Progenitor cell of endocrine pancreas (in vitro differentiated cells): ENCODE measurements around the gene LY6G6D. TPM values are rescaled to one million over a fixed set of nuclear protein-coding genes. Genes with fewer than 3 reads are reported as not detected.

ENCODE experiments used
- DNase-seq: peaks from one replicate; pipeline ENCODE4 v3.0.0; 2021; ENCODE audit warnings: low spot score; ENCODE audit not compliant: unreplicated experiment
- H3K27ac Mint-ChIP-seq: 2 replicates; pipeline ENCODE4 v1.8.0; 2021; ENCODE audit warnings: mild to moderate bottlenecking, moderate library complexity, mixed read lengths
- H3K27me3 Mint-ChIP-seq: 2 replicates; pipeline ENCODE4 v1.8.0; 2021; ENCODE audit warnings: mixed read lengths
- H3K36me3 Mint-ChIP-seq: 2 replicates; pipeline ENCODE4 v1.8.0; 2022; ENCODE audit warnings: mixed read lengths; ENCODE audit not compliant: insufficient read depth
- H3K4me1 Mint-ChIP-seq: 2 replicates; pipeline ENCODE4 v1.8.0; 2021; ENCODE audit warnings: low read depth, mixed read lengths
- H3K4me3 Mint-ChIP-seq: 2 replicates; pipeline ENCODE4 v1.8.0; 2021; ENCODE audit warnings: low read depth, mild to moderate bottlenecking, moderate library complexity, mixed read lengths
- H3K9me3 Mint-ChIP-seq: 2 replicates; pipeline ENCODE4 v1.8.0; 2021; ENCODE audit warnings: low read depth, mixed read lengths
- total RNA-seq: library from RNA; stranded (reverse); gene quantifications from 2 replicates; pipeline ENCODE4 v1.2.1, GENCODE V29; 2021
- TF ChIP-seq, protein P1 (sequence below): fragments of 200-600 bp; sonication (generic); IDR thresholded peaks from one replicate; pipeline ENCODE4 v1.5.0; 2021; ENCODE audit warnings: antibody characterized with exemption, mild to moderate bottlenecking; ENCODE audit not compliant: unreplicated experiment

LY6G6D gene
- total RNA-seq, 1 donor from 2014 or later: not detected

DNA sequence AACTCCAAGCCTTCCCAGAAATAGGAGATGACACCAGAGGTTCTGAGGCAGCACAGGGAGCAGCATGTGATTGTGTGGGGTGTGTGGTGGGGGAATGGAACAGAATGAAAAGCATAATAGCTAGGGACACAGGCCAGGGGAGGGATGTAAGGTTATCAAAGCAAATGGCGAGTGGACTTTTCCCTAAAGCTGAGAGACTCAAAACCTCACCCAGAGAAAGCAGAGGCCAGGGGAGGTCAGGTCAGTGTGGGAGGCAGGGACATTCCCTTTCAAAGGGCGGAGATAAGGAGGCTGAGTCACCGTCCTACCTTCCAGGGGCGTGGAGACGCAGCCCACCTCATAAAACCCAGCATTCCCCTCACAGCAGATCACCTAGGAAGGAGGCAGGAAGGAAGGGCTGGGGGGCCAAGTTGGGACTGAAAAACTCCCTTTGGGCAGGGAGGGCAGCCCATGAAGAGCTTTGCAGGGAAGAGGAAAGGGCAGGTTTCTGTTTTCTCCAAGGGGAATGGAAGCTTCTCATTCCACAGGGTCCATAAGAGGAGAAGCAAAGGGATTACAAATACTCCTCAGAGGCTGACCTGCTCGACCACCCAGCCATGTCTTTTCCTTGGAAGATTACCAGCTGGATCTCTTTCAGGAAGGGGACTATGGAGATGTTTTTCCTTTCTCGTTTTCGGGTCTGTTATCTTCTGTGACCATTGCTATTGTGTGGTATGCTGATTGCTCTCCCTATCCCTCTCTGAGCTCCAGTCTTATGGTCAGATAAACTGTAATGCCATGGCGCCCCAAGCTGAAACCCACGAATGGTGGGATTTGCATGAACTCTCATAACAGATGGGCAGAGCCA is 24.7 kb upstream of the LY6G6D start:
- Mint-ChIP-seq H3K4me3 (no peak overlapping the region), H3K9me3 (no peaks in the 10 kb centered on the region), H3K27me3 (no peaks in the 10 kb centered on the region), H3K36me3 (peaks cover 27% of the 10 kb centered on the region), H3K4me1 (peaks cover 11% of the 10 kb centered on the region), H3K27ac (peak overlapping the region; percentile 96)
- TF ChIP-seq, protein P1, sequence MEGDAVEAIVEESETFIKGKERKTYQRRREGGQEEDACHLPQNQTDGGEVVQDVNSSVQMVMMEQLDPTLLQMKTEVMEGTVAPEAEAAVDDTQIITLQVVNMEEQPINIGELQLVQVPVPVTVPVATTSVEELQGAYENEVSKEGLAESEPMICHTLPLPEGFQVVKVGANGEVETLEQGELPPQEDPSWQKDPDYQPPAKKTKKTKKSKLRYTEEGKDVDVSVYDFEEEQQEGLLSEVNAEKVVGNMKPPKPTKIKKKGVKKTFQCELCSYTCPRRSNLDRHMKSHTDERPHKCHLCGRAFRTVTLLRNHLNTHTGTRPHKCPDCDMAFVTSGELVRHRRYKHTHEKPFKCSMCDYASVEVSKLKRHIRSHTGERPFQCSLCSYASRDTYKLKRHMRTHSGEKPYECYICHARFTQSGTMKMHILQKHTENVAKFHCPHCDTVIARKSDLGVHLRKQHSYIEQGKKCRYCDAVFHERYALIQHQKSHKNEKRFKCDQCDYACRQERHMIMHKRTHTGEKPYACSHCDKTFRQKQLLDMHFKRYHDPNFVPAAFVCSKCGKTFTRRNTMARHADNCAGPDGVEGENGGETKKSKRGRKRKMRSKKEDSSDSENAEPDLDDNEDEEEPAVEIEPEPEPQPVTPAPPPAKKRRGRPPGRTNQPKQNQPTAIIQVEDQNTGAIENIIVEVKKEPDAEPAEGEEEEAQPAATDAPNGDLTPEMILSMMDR: no peak
- DNase-seq: no peak

DNA sequence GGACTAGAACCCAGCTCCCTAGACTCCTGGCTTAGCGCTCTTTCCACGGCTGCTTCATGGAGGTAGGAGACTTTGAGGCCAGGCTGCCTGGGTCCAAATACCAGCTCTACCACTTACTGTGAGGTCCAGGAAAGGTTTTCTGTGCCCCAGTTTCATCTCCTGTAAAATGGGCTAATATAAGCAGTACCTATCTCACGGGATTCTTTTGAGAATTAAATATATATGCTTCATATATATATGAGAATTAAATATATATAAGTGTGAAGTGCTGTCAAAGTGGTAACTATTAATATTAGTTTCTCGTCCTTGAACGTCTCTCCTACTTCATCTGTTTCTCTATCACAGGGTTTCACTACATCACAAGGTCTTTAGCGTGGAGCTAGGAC is 24.1 kb upstream of the LY6G6D start:
- no peak overlapping the region for H3K4me3 Mint-ChIP-seq
- TF ChIP-seq, protein P1: no peak
- no peak for DNase-seq
- H3K27ac Mint-ChIP-seq: peak overlapping the region; percentile 96
- peaks cover 11% of the 10 kb centered on the region for H3K4me1 Mint-ChIP-seq
- no peaks in the 10 kb centered on the region for H3K9me3 Mint-ChIP-seq
- H3K27me3 Mint-ChIP-seq: no peaks in the 10 kb centered on the region
- peaks cover 25% of the 10 kb centered on the region for H3K36me3 Mint-ChIP-seq

DNA sequence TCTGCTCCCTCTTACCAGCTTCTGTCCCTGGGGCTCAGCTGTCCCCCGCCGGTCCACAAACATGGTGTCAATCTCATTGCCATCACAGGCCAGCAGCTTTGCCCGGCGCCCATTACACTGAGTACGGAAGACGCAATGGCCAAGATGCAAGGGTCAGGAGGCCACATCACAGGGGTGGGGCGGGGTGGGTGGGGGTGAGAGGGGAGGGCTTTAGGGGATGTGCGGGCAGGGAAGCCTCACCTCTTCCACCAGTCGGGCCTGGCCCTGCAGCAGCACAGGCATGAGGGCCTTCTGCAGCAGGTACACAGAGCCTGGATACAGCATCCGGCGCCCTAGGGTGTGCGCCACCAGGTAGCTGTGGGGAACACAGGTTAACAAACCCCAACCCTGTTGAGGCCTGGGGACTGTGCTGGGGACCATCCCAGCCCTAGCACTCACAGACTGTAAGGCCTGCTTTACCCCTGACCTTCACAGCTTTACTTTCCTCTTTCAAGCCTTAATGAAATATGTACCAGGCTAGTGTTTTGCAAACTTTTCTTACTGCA is 23.5 kb upstream of the LY6G6D start:
- TF ChIP-seq, protein P1: no peak
- H3K4me1 Mint-ChIP-seq: peaks cover 11% of the 10 kb centered on the region
- H3K36me3 Mint-ChIP-seq: peaks cover 22% of the 10 kb centered on the region
- no peaks in the 10 kb centered on the region for H3K27me3 Mint-ChIP-seq
- no peak for DNase-seq
- H3K27ac Mint-ChIP-seq: peak overlapping the region; percentile 67
- H3K4me3 Mint-ChIP-seq: no peak overlapping the region
- H3K9me3 Mint-ChIP-seq: no peaks in the 10 kb centered on the region

- TF ChIP-seq, protein P1: no peak
- Mint-ChIP-seq H3K27me3 (no peaks in the 10 kb centered on the region), H3K27ac (no peak overlapping the region), H3K9me3 (no peaks in the 10 kb centered on the region), H3K36me3 (peaks cover 24% of the 10 kb centered on the region), H3K4me3 (no peak overlapping the region), H3K4me1 (peaks cover 12% of the 10 kb centered on the region)
- DNase-seq: no peak
Observed at GRCh38 chr6:31692353-31692752, 22.8 kb upstream of the LY6G6D start.

GRCh38 chr6:31692886-31693285 is 22.3 kb upstream of the LY6G6D start:
- Mint-ChIP-seq H3K36me3 (peaks cover 27% of the 10 kb centered on the region), H3K4me1 (peaks cover 13% of the 10 kb centered on the region), H3K27ac (no peak overlapping the region), H3K4me3 (no peak overlapping the region), H3K9me3 (no peaks in the 10 kb centered on the region), H3K27me3 (no peaks in the 10 kb centered on the region)
- DNase-seq: no peak
- TF ChIP-seq, protein P1: no peak
